ENCODE results near the gene SPON2. TPM values are rescaled to one million over a fixed set of nuclear protein-coding genes. Genes with fewer than 3 reads are reported as not detected.

SPON2 gene
- total and polyA plus RNA-seq, 2 of the 4 experiments (the other 2 are of a cell fraction): 21.1 to 177 TPM

- no peaks in the 10 kb centered on the region for H3K9me3 ChIP-seq (ENCODE audit: control insufficient read depth, insufficient read depth, low read length)
- H4K91ac ChIP-seq (ENCODE audit: insufficient read depth, low read depth, low read length): no peak overlapping the region
- in situ Hi-C loops (cut with MboI; ENCODE audit: low sequenced_read_pairs) (loop anchor here (5.0 kb wide), 1 partner anchor 54 kb away; no protein-coding TSS in a partner anchor), dilution Hi-C loops (cut with HindIII; ENCODE audit: low sequenced_read_pairs, unreplicated experiment) (no loop called here), intact Hi-C loops (cut with micrococcal nuclease) (no loop called here)
- H2AK9ac ChIP-seq (replicated peaks; ENCODE audit: low read depth, low read length, poor library complexity): peak overlapping the region; percentile 80
- ATAC-seq (ENCODE audit: low read depth) (no peak), DNase-seq (no peak)
- ChIA-PET POLR2A (ENCODE audit: unreplicated experiment) (no interaction called here), CTCF (no interaction called here)
- no peak overlapping the region for H4K5ac ChIP-seq (ENCODE audit: low read depth, low read length)
- WGBS, 2 experiments (ENCODE audit: extremely low coverage in 2 of 2, insufficient read length in 1 of 2): 99% methylated on average over 10 of the region's 33 CpGs; no CpG with 5 or more reads in 1 of the 2 experiments
- H2BK120ac ChIP-seq (ENCODE audit: low read depth, low read length): no peak overlapping the region
- no peak overlapping the region for H2AFZ ChIP-seq (replicated peaks; ENCODE audit: low read length, poor library complexity)
- H2BK20ac ChIP-seq (ENCODE audit: low read depth, low read length): no peak overlapping the region
- H3K36me3 ChIP-seq (ENCODE audit: control insufficient read depth, insufficient read depth, low read length): peaks cover 69% of the 10 kb centered on the region
- no TSS peak for BruUV-seq (replicated peaks)
- no peak overlapping the region for H3K56ac ChIP-seq (ENCODE audit: extremely low read depth, insufficient read depth, low read length)
- H3K4me1 ChIP-seq (ENCODE audit: control insufficient read depth, insufficient read depth, low read length): peaks cover 3% of the 10 kb centered on the region
- no peak overlapping the region for H3K18ac ChIP-seq (ENCODE audit: low read depth, low read length)
- no peak overlapping the region for H3K4ac ChIP-seq (ENCODE audit: low read depth, low read length)
- peaks cover 28 to 70% of the 10 kb centered on the region in 2 experiments for H3K79me1 ChIP-seq (ENCODE audit: low read depth in 1 of 2, low read length in 2 of 2)
- H3K27ac ChIP-seq (ENCODE audit: insufficient read depth, low read length): no peak overlapping the region
- H3K9me1 ChIP-seq (ENCODE audit: insufficient read depth, low read length): peaks cover 8% of the 10 kb centered on the region
- no peak overlapping the region for H2BK15ac ChIP-seq (ENCODE audit: low read depth, low read length)
- no peak overlapping the region for H3K14ac ChIP-seq (replicated peaks; ENCODE audit: low read depth, low read length)
- H4K20me1 ChIP-seq (ENCODE audit: insufficient read depth, low read length): peaks cover 11% of the 10 kb centered on the region
- H3K27me3 ChIP-seq (ENCODE audit: control insufficient read depth, insufficient read depth, low read length): no peaks in the 10 kb centered on the region
- H2AK5ac ChIP-seq (ENCODE audit: low read depth, low read length): no peak overlapping the region
- H3K4me2 ChIP-seq (ENCODE audit: low read depth, low read length): no peak overlapping the region
- no peak overlapping the region for H3K23ac ChIP-seq (ENCODE audit: low read depth, low read length)
- no peak overlapping the region for H2BK5ac ChIP-seq (ENCODE audit: low read depth, low read length, poor library complexity, severe bottlenecking)
- H3K4me3 ChIP-seq (ENCODE audit: insufficient read depth, low read depth, low read length): no peak overlapping the region
- TF ChIP-seq, protein P1, sequence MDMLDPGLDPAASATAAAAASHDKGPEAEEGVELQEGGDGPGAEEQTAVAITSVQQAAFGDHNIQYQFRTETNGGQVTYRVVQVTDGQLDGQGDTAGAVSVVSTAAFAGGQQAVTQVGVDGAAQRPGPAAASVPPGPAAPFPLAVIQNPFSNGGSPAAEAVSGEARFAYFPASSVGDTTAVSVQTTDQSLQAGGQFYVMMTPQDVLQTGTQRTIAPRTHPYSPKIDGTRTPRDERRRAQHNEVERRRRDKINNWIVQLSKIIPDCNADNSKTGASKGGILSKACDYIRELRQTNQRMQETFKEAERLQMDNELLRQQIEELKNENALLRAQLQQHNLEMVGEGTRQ (IDR thresholded peaks at IDR 0.05; ENCODE audit: low read depth, low read length): no peak
- TF ChIP-seq MXI1 (IDR thresholded peaks at IDR 0.05; ENCODE audit: borderline replicate concordance, low read depth, low read length): no peak
- TF ChIP-seq POLR2A (IDR thresholded peaks at IDR 0.05; ENCODE audit: low read depth, low read length): no peak
- no peak for TF ChIP-seq MAZ (IDR thresholded peaks at IDR 0.05; ENCODE audit: borderline replicate concordance, low read depth, low read length)
- TF ChIP-seq RCOR1 (IDR thresholded peaks at IDR 0.05; ENCODE audit: insufficient replicate concordance, low read length): no peak
- TF ChIP-seq MAFK (IDR thresholded peaks at IDR 0.05; ENCODE audit: low read depth, low read length): no peak
- no peak for TF ChIP-seq CHD1 (IDR thresholded peaks at IDR 0.05; ENCODE audit: low read depth, low read length)
- no peak for TF ChIP-seq CEBPB (IDR thresholded peaks at IDR 0.05; ENCODE audit: low read depth, low read length)
- TF ChIP-seq, protein P2, sequence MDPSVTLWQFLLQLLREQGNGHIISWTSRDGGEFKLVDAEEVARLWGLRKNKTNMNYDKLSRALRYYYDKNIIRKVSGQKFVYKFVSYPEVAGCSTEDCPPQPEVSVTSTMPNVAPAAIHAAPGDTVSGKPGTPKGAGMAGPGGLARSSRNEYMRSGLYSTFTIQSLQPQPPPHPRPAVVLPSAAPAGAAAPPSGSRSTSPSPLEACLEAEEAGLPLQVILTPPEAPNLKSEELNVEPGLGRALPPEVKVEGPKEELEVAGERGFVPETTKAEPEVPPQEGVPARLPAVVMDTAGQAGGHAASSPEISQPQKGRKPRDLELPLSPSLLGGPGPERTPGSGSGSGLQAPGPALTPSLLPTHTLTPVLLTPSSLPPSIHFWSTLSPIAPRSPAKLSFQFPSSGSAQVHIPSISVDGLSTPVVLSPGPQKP (IDR thresholded peaks at IDR 0.05; ENCODE audit: borderline replicate concordance, low read depth, low read length): no peak
- no peak overlapping the region for H3K9ac ChIP-seq (ENCODE audit: low read depth, low read length)
- no peak overlapping the region for H4K8ac ChIP-seq (ENCODE audit: low read depth in 2 of 2, low read length in 2 of 2)
Measured at GRCh38 chr4:1221155-1221870, 48.9 kb upstream of the SPON2 start.

Data from IMR-90 (cell line).